Gastroesophageal sphincter (tissue), 3 donors: Measurements from ENCODE around the gene HTR4.

Experiments used
- POLR2A ChIP-seq, 2 donors: fragments of 450-650 bp; IDR thresholded peaks; one replicate each; pipeline ENCODE4 v1.6.1; 2017; ENCODE audit warnings: antibody characterized with exemption in 2 of 2, mild to moderate bottlenecking in 2 of 2, moderate library complexity in 1 of 2
- TF ChIP-seq, protein P1 (sequence below), 4 experiments: fragments of 200-600 bp in 2 of 4; fragments of 450-650 bp in 2 of 4; sonication (generic) in 1 of 4; IDR thresholded peaks; one replicate each; pipeline ENCODE4 v1.5.1; 2017 to 2019; ENCODE audit warnings: antibody characterized with exemption in 4 of 4, mild to moderate bottlenecking in 2 of 4, moderate library complexity in 2 of 4

DNA sequence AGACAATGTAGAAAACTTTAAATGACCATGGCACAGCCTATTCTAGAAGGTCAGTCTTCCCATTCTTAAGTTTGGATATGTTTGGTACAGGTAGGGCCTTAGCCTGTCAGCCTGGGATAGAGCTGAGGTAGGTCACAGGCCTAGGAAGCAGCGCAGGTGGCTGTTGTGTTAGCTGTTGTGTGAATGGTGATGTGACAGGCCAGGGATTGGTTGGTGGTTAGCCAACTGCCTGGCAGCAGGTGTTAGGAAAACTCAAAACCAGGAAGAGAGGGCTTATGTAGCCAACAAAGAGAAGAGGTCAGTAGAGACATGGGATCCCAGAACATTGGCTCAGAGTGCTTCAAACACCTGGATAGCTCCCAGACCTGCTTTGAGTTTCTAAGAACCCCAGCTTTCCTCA lies 186.4 kb downstream of the HTR4 start:
- no peak for TF ChIP-seq POLR2A (IDR thresholded peaks at IDR 0.05)
- TF ChIP-seq, protein P1, sequence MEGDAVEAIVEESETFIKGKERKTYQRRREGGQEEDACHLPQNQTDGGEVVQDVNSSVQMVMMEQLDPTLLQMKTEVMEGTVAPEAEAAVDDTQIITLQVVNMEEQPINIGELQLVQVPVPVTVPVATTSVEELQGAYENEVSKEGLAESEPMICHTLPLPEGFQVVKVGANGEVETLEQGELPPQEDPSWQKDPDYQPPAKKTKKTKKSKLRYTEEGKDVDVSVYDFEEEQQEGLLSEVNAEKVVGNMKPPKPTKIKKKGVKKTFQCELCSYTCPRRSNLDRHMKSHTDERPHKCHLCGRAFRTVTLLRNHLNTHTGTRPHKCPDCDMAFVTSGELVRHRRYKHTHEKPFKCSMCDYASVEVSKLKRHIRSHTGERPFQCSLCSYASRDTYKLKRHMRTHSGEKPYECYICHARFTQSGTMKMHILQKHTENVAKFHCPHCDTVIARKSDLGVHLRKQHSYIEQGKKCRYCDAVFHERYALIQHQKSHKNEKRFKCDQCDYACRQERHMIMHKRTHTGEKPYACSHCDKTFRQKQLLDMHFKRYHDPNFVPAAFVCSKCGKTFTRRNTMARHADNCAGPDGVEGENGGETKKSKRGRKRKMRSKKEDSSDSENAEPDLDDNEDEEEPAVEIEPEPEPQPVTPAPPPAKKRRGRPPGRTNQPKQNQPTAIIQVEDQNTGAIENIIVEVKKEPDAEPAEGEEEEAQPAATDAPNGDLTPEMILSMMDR (IDR thresholded peaks at IDR 0.05), result no peak
